B cell (primary cell): ENCODE results near the gene TEC. TPM values are rescaled to one million over a fixed set of nuclear protein-coding genes. Genes with fewer than 3 reads are reported as not detected.

ENCODE experiments used
- ATAC-seq: fragments of 200-7000 bp; cut with Tn5 transposase; one replicate; pipeline ENCODE4 v1.10.0; 2021; ENCODE audit warnings: low read depth, mild to moderate bottlenecking, moderate number of reproducible peaks, moderate library complexity
- CTCF ChIA-PET: fragments of 350-600 bp; sonication (Branson Sonifier 250); formaldehyde crosslinking; loops from one replicate; lab custom pipeline; 2021; ENCODE audit warnings: antibody characterized with exemption, inconsistent platforms; lab: Charles Lee
- POLR2A ChIA-PET: fragments of 350-600 bp; sonication (Branson Sonifier 250); formaldehyde crosslinking; loops from one replicate; lab custom pipeline; 2021; ENCODE audit warnings: antibody characterized with exemption; lab: Charles Lee
- DNase-seq: peaks from one replicate; pipeline ENCODE4 v3.0.0; 2013
- H2AFZ ChIP-seq: 2 replicates; pipeline ENCODE4 v1.6.1; 2012; ENCODE audit warnings: mild to moderate bottlenecking, low read depth, low read length; ENCODE audit not compliant: insufficient read depth, poor library complexity, severe bottlenecking
- H3K27ac ChIP-seq, 2 donors: 1 replicate in 1 of 2; 2 replicates in 1 of 2; pipeline ENCODE4 v1.5.1; 2012 to 2013; ENCODE audit warnings: low read length in 2 of 2, mild to moderate bottlenecking in 2 of 2, moderate library complexity in 1 of 2
- H3K27me3 ChIP-seq, 4 experiments: fragments of 200-600 bp in 1 of 4; sonication (generic) in 1 of 4; replicated peaks in 1 of 4; 1 replicate in 2 of 4; 2 replicates in 2 of 4; pipeline versions ENCODE4 v1.6.1 to v1.7.0; 2013 to 2016; ENCODE audit warnings: low read length in 3 of 4, mild to moderate bottlenecking in 2 of 4, mixed read lengths in 1 of 4, moderate library complexity in 1 of 4; ENCODE audit not compliant: insufficient read depth in 4 of 4, control insufficient read depth in 3 of 4; ENCODE audit errors: control extremely low read depth in 1 of 4
- H3K36me3 ChIP-seq, 2 experiments: replicated peaks in 1 of 2; 1 replicate in 1 of 2; 2 replicates in 1 of 2; pipeline versions ENCODE4 v1.6.1 to v1.7.1; 2013; ENCODE audit warnings: low read length in 1 of 2; ENCODE audit not compliant: insufficient read depth in 2 of 2, control insufficient read depth in 1 of 2; ENCODE audit errors: control extremely low read depth in 1 of 2, extremely low read depth in 1 of 2
- H3K4me1 ChIP-seq, 2 donors: fragments of 200-600 bp in 1 of 2; sonication (generic) in 1 of 2; 1 replicate in 1 of 2; 2 replicates in 1 of 2; pipeline versions ENCODE4 v1.5.1 to v1.6.1; 2013 to 2017; ENCODE audit warnings: low read length in 2 of 2; ENCODE audit not compliant: control insufficient read depth in 2 of 2, insufficient read depth in 2 of 2
- H3K4me2 ChIP-seq: replicated peaks from 2 replicates; pipeline ENCODE3; 2012; ENCODE audit warnings: mild to moderate bottlenecking, low read depth, low read length; ENCODE audit not compliant: poor library complexity, severe bottlenecking
- H3K4me3 ChIP-seq, 5 experiments: fragments of 200-600 bp in 1 of 5; sonication (generic) in 1 of 5; 1 replicate in 3 of 5; 2 replicates in 2 of 5; pipeline versions ENCODE4 v1.5.1 to v1.7.0; 2011 to 2016; ENCODE audit warnings: low read length in 4 of 5, mild to moderate bottlenecking in 4 of 5, low read depth in 2 of 5, control low read depth in 1 of 5, moderate library complexity in 1 of 5; ENCODE audit not compliant: insufficient read depth in 1 of 5; ENCODE audit errors: control extremely low read depth in 1 of 5, extremely low read depth in 1 of 5
- H3K79me2 ChIP-seq: fragments of 200-600 bp; sonication (generic); one replicate; pipeline ENCODE4 v1.6.0; 2016; ENCODE audit warnings: low read length; ENCODE audit not compliant: control insufficient read depth, insufficient read depth
- H3K9ac ChIP-seq: fragments of 200-600 bp; sonication (generic); 2 replicates; pipeline ENCODE4 v1.6.1; 2017; ENCODE audit warnings: mild to moderate bottlenecking, low read length, moderate library complexity
- H3K9me3 ChIP-seq, 3 donors: one replicate each; pipeline versions ENCODE4 v1.6.1 to v1.7.1; 2013; ENCODE audit warnings: low read length in 2 of 3; ENCODE audit not compliant: control insufficient read depth in 2 of 3, insufficient read depth in 1 of 3; ENCODE audit errors: control extremely low read depth in 1 of 3
- H4K20me1 ChIP-seq: 2 replicates; pipeline ENCODE4 v1.6.0; 2012; ENCODE audit warnings: mild to moderate bottlenecking, low read length; ENCODE audit not compliant: insufficient read depth, control insufficient read depth, poor library complexity, severe bottlenecking
- H3K27ac Mint-ChIP-seq: one replicate; pipeline ENCODE4 v1.8.0; 2021; ENCODE audit warnings: mixed read lengths
- H3K27me3 Mint-ChIP-seq: one replicate; pipeline ENCODE4 v1.8.0; 2021; ENCODE audit warnings: mixed read lengths
- H3K4me1 Mint-ChIP-seq: one replicate; pipeline ENCODE4 v1.8.0; 2021; ENCODE audit warnings: mixed read lengths
- H3K4me3 Mint-ChIP-seq: one replicate; pipeline ENCODE4 v1.8.0; 2021; ENCODE audit warnings: mixed read lengths
- H3K9me3 Mint-ChIP-seq: one replicate; pipeline ENCODE4 v1.8.0; 2022; ENCODE audit warnings: mixed read lengths; ENCODE audit not compliant: insufficient read depth
- EZH2 ChIP-seq: IDR thresholded peaks from 2 replicates; pipeline ENCODE4 v1.6.1; 2012; ENCODE audit warnings: borderline replicate concordance, low read depth, mild to moderate bottlenecking, moderate library complexity, low read length; ENCODE audit not compliant: insufficient read depth, poor library complexity, severe bottlenecking
- WGBS: methylation state at CpG from one replicate; pipeline ENCODE4 v1.1.5; 2013; ENCODE audit warnings: missing lambda C conversion rate; ENCODE audit not compliant: insufficient coverage; 5-methylcytosine and 5-hydroxymethylcytosine counted together
- intact Hi-C: fragments of 100-400 bp; cut with micrococcal nuclease; formaldehyde crosslinking; loops from one replicate; pipeline ENCODE4 v1.10.0; 2022
- polyA plus RNA-seq: library from polyadenylated mRNA; depleted of rRNA; stranded (reverse); fragments of >200 nt; gene quantifications from 2 replicates; pipeline ENCODE4 v1.2.3, GENCODE V29; 2012
- total RNA-seq, 2 donors: library from RNA; stranded (reverse); fragments of 120-200 nt in 1 of 2; gene quantifications; 1 replicate in 1 of 2; 2 replicates in 1 of 2; pipeline versions ENCODE4 v1.2.3 to v1.2.4, GENCODE V29; 2013 to 2022
- TF ChIP-seq, protein P1 (sequence below): fragments of 200-600 bp; IDR thresholded peaks from one replicate; pipeline ENCODE4 v1.8.0; 2022; ENCODE audit warnings: antibody characterized with exemption, mild to moderate bottlenecking

The TEC gene
- total and polyA plus RNA-seq, 2 donors (not counting 1 experiment from before 2014, with no cell fraction given), result 2.0 to 8.3 TPM

DNA sequence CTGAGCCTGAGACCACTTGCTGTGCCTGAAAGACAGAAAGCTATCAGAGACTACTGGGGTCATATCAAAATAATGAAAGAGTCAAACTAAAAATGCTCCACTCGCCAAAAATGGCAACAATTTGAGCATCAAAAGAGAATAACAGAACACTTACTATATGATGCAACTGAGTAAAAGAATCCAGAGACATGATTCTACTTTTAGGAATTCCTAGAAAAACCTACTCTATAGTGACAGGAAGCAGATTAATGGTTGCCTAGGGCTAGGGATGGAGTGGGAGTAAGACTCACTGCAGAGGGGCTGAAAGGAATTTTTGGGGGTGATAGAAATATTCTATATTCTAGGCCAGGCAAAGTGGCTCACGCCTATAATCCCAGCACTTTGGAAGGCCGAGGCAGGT, 42.3 kb upstream of the TEC start:
- H3K27me3 ChIP-seq, result no peaks in the 10 kb centered on the region
- no peaks in the 10 kb centered on the region for H4K20me1 ChIP-seq
- ChIA-PET POLR2A (no interaction called here), CTCF (interaction anchor here (0.6 kb wide), 1 partner anchor 365 kb away, joined by 4 read pairs; no protein-coding TSS in a partner anchor)
- H3K27me3 Mint-ChIP-seq, result no peaks in the 10 kb centered on the region
- H3K9me3 Mint-ChIP-seq, result no peaks in the 10 kb centered on the region
- no peak overlapping the region for H3K9ac ChIP-seq
- H3K27ac Mint-ChIP-seq, result no peak overlapping the region
- no peaks in the 10 kb centered on the region for H3K36me3 ChIP-seq
- no peaks in the 10 kb centered on the region for H3K79me2 ChIP-seq
- H3K4me3 Mint-ChIP-seq, result no peak overlapping the region
- WGBS, result no CpG with 5 or more reads among the region's 3 CpGs
- TF ChIP-seq EZH2, result no peak
- TF ChIP-seq, protein P1, sequence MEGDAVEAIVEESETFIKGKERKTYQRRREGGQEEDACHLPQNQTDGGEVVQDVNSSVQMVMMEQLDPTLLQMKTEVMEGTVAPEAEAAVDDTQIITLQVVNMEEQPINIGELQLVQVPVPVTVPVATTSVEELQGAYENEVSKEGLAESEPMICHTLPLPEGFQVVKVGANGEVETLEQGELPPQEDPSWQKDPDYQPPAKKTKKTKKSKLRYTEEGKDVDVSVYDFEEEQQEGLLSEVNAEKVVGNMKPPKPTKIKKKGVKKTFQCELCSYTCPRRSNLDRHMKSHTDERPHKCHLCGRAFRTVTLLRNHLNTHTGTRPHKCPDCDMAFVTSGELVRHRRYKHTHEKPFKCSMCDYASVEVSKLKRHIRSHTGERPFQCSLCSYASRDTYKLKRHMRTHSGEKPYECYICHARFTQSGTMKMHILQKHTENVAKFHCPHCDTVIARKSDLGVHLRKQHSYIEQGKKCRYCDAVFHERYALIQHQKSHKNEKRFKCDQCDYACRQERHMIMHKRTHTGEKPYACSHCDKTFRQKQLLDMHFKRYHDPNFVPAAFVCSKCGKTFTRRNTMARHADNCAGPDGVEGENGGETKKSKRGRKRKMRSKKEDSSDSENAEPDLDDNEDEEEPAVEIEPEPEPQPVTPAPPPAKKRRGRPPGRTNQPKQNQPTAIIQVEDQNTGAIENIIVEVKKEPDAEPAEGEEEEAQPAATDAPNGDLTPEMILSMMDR, result no peak
- DNase-seq (no peak), ATAC-seq (no peak)
- H2AFZ ChIP-seq, result no peak overlapping the region
- H3K4me1 ChIP-seq, result no peaks in the 10 kb centered on the region
- no peak overlapping the region for H3K27ac ChIP-seq
- no peaks in the 10 kb centered on the region for H3K9me3 ChIP-seq
- no peak overlapping the region for H3K4me3 ChIP-seq
- H3K4me2 ChIP-seq, result no peak overlapping the region
- no peaks in the 10 kb centered on the region for H3K4me1 Mint-ChIP-seq
- intact Hi-C loops, result loop anchor here (10.0 kb wide), 1 partner anchor 653 kb away; no protein-coding TSS in a partner anchor

DNA sequence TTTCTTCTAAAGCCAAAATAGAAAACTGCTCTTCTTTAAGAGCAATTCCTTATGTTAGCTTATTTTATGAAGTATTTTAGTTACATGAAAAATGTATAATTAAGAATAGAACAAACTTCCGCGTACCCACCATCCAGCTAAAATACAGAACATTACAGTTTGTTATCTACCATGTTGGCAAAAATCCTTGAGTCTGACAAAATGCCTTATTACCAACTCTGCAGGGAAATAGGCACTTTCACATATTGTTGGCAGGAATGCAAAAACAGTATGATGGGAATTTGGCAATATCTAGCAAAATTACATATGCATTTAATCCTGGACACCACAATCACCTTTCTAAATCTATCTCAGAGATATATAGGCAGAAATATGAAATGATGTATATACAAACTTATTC, 39.3 kb upstream of the TEC start:
- H3K27ac Mint-ChIP-seq, result no peak overlapping the region
- WGBS, result no CpG with 5 or more reads among the region's 2 CpGs
- no peaks in the 10 kb centered on the region for H3K4me1 ChIP-seq
- H3K36me3 ChIP-seq, result no peaks in the 10 kb centered on the region
- ChIA-PET POLR2A (no interaction called here), CTCF (no interaction called here)
- ATAC-seq, result no peak
- intact Hi-C loops, result no loop called here
- TF ChIP-seq, protein P1, result no peak
- no peak for TF ChIP-seq EZH2
- no peaks in the 10 kb centered on the region for H3K9me3 Mint-ChIP-seq
- H3K27me3 Mint-ChIP-seq, result no peaks in the 10 kb centered on the region
- DNase-seq, result no peak
- H2AFZ ChIP-seq, result no peak overlapping the region
- no peaks in the 10 kb centered on the region for H3K27me3 ChIP-seq
- H3K4me1 Mint-ChIP-seq, result no peaks in the 10 kb centered on the region
- no peak overlapping the region for H3K4me3 Mint-ChIP-seq
- no peaks in the 10 kb centered on the region for H4K20me1 ChIP-seq
- no peaks in the 10 kb centered on the region for H3K79me2 ChIP-seq
- no peak overlapping the region for H3K4me3 ChIP-seq
- no peaks in the 10 kb centered on the region for H3K9me3 ChIP-seq
- no peak overlapping the region for H3K9ac ChIP-seq
- H3K27ac ChIP-seq, result no peak overlapping the region
- H3K4me2 ChIP-seq, result no peak overlapping the region
